Measurements from ENCODE around the gene SLC23A2. TPM values are rescaled to one million over a fixed set of nuclear protein-coding genes. Genes with fewer than 3 reads are reported as not detected.
A peak's percentile ranks its signal among the peaks of the same experiment; 100 is the strongest.

SLC23A2 gene
- total and polyA plus RNA-seq, 12 donors: 51.0 to 294 (median 145) TPM

- intact Hi-C loops (cut with DNase I): no loop called here
- WGBS, 4 donors: 54 to 65% (median 62%) methylated on average over 7 of the region's 7 CpGs
- TF ChIP-seq CTCF (IDR thresholded peaks at IDR 0.05): no peak
- TF ChIP-seq POLR2A (IDR thresholded peaks at IDR 0.05): no peak
- DNase-seq: peak in 6 of 7 donors; percentile 53 to 74 (median 66)
- H3K27ac ChIP-seq: peak overlapping the region; percentile 2 to 99 (median 91)
- peaks cover 14 to 54% of the 10 kb centered on the region in 2 donors for H3K4me1 ChIP-seq (replicated peaks in 1 of 2)
- no peaks in the 10 kb centered on the region for H3K9me3 ChIP-seq (replicated peaks in 1 of 3)
- H3K27me3 ChIP-seq: no peaks in the 10 kb centered on the region
- no peak overlapping the region for H3K4me3 ChIP-seq
- no peaks in the 10 kb centered on the region for H3K36me3 ChIP-seq (replicated peaks in 1 of 2)
Observed at GRCh38 chr20:4959592-4959991, 41.7 kb downstream of the SLC23A2 start.

GRCh38 chr20:4957939-4958362, 43.4 kb downstream of the SLC23A2 start:
- DNase-seq: peak in 3 of 7 donors; percentile 6 to 51 (median 22)
- Histone ChIP-seq H3K4me1 (replicated peaks in 1 of 2) (peaks cover 14 to 46% of the 10 kb centered on the region in 2 donors), H3K4me3 (no peak overlapping the region), H3K27ac (peak overlapping the region in 3 of 5 donors; percentile 34 to 91 (median 67)), H3K9me3 (replicated peaks in 1 of 3) (no peaks in the 10 kb centered on the region), H3K36me3 (replicated peaks in 1 of 2) (no peaks in the 10 kb centered on the region), H3K27me3 (no peaks in the 10 kb centered on the region)
- TF ChIP-seq POLR2A (IDR thresholded peaks at IDR 0.05) (no peak), CTCF (IDR thresholded peaks at IDR 0.05) (no peak)
- intact Hi-C loops (cut with DNase I): no loop called here
- 36 to 70% (median 68%) methylated on average over 1 to 2 of the region's 2 CpGs for WGBS, 4 donors

- Histone ChIP-seq H3K27me3 (no peaks in the 10 kb centered on the region), H3K9me3 (replicated peaks in 1 of 3) (no peaks in the 10 kb centered on the region), H3K27ac (peak overlapping the region in 1 of 5 donors; percentile 39), H3K36me3 (replicated peaks in 1 of 2) (peaks cover 0 to 5% of the 10 kb centered on the region in 2 donors), H3K4me1 (replicated peaks in 1 of 2) (peaks cover 8 to 38% of the 10 kb centered on the region in 2 donors), H3K4me3 (no peak overlapping the region)
- WGBS, 4 donors: 87 to 95% (median 92%) methylated on average over 2 of the region's 2 CpGs
- TF ChIP-seq CTCF (IDR thresholded peaks at IDR 0.05): no peak
- no peak for TF ChIP-seq POLR2A (IDR thresholded peaks at IDR 0.05)
- DNase-seq: peak in 2 of 7 donors; percentile 2 to 23
- intact Hi-C loops (cut with DNase I): no loop called here
Observed at GRCh38 chr20:4957187-4957586, 44.1 kb downstream of the SLC23A2 start.

- intact Hi-C loops (cut with DNase I): no loop called here
Observed at GRCh38 chr20:4956200-4956810, 45.0 kb downstream of the SLC23A2 start.

More at GRCh38 chr20:4956200-4956810, 45.0 kb downstream of the SLC23A2 start:
- peak overlapping the region in 3 of 5 donors; percentile 18 to 39 (median 22) for H3K27ac ChIP-seq
- TF ChIP-seq POLR2A (IDR thresholded peaks at IDR 0.05): no peak
- TF ChIP-seq CTCF (IDR thresholded peaks at IDR 0.05): peak; percentile 74 to 88 (median 80)
- peaks cover 0 to 5% of the 10 kb centered on the region in 2 donors for H3K36me3 ChIP-seq (replicated peaks in 1 of 2)
- WGBS, 4 donors: 56 to 63% (median 59%) methylated on average over 3 of the region's 3 CpGs
- H3K9me3 ChIP-seq (replicated peaks in 1 of 3): no peaks in the 10 kb centered on the region
- peak in 3 of 7 donors; percentile 5 to 46 (median 17) for DNase-seq
- H3K4me3 ChIP-seq: no peak overlapping the region
- no peaks in the 10 kb centered on the region for H3K27me3 ChIP-seq
- H3K4me1 ChIP-seq (replicated peaks in 1 of 2): peaks cover 8 to 35% of the 10 kb centered on the region in 2 donors
